ENCODE data around the gene SMTNL2.
"Not testable (repeated sequence)": the region's sequence is repeated elsewhere in the genome, so short reads cannot be mapped to it uniquely, and the experiment has no call there.

SMTNL2 gene

DNA sequence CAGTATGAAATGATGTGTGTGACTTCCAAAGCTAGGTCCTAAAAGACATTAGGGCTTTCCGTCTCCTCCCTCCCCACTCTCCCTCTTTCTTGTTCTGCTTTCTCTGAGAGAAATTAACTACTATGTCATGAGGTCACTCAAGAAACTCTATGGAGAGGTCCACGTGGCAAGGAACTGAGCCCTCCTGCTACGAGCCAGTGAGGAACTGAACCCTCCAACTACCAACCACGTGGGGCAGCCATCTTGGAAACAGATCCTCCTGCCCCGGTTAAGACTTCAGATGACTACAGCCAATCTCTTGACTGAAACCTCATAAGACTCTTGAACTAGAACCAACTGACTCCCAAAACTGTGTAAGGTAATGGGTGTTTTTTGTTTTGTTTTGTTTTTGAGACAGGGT lies 61.3 kb downstream of the SMTNL2 start:
- Histone ChIP-seq H3K79me2 (ENCODE audit: control insufficient read depth, low read length) (no peaks in the 10 kb centered on the region), H3K27me3 (ENCODE audit: control insufficient read depth, low read length) (peaks cover 31% of the 10 kb centered on the region), H3K4me3 (ENCODE audit: low read length) (no peak overlapping the region), H3K36me3 (ENCODE audit: control insufficient read depth, low read length) (no peaks in the 10 kb centered on the region), H3K9me3 (ENCODE audit: control insufficient read depth, insufficient read depth, low read length) (no peaks in the 10 kb centered on the region), H3K9me2 (replicated peaks; ENCODE audit: control insufficient read depth, low read length) (no peaks in the 10 kb centered on the region), H3F3A (ENCODE audit: control insufficient read depth, insufficient read depth) (no peaks in the 10 kb centered on the region), H3K27ac (ENCODE audit: low read depth, low read length) (no peak overlapping the region), H3K4me1 (ENCODE audit: control insufficient read depth, low read length) (peaks cover 7% of the 10 kb centered on the region), H3K4me2 (ENCODE audit: low read length) (no peak overlapping the region), H4K20me1 (ENCODE audit: control insufficient read depth, insufficient read depth, low read depth, low read length) (no peaks in the 10 kb centered on the region)
- no peak for TF ChIP-seq EZH2phosphoT487 (IDR thresholded peaks at IDR 0.05; ENCODE audit: borderline replicate concordance, low read length)

GRCh38 chr17:4648741-4649140 lies 64.4 kb downstream of the SMTNL2 start:
- no peaks in the 10 kb centered on the region for H3K36me3 ChIP-seq (ENCODE audit: control insufficient read depth, low read length)
- H3K9me3 ChIP-seq (ENCODE audit: control insufficient read depth, insufficient read depth, low read length): no peaks in the 10 kb centered on the region
- peaks cover 7% of the 10 kb centered on the region for H3K4me1 ChIP-seq (ENCODE audit: control insufficient read depth, low read length)
- H3K4me2 ChIP-seq (ENCODE audit: low read length): no peak overlapping the region
- H4K20me1 ChIP-seq (ENCODE audit: control insufficient read depth, insufficient read depth, low read depth, low read length): no peaks in the 10 kb centered on the region
- no peak overlapping the region for H3K27ac ChIP-seq (ENCODE audit: low read depth, low read length)
- TF ChIP-seq EZH2phosphoT487 (IDR thresholded peaks at IDR 0.05; ENCODE audit: borderline replicate concordance, low read length): no peak
- TF ChIP-seq CTCF (IDR thresholded peaks at IDR 0.05; ENCODE audit: low read depth, low read length, poor library complexity, severe bottlenecking): no peak
- peaks cover 4% of the 10 kb centered on the region for H3K27me3 ChIP-seq (ENCODE audit: control insufficient read depth, low read length)
- H3K9me2 ChIP-seq (replicated peaks; ENCODE audit: control insufficient read depth, low read length): no peaks in the 10 kb centered on the region
- no peaks in the 10 kb centered on the region for H3F3A ChIP-seq (ENCODE audit: control insufficient read depth, insufficient read depth)
- no peaks in the 10 kb centered on the region for H3K79me2 ChIP-seq (ENCODE audit: control insufficient read depth, low read length)
- no peak overlapping the region for H3K4me3 ChIP-seq (ENCODE audit: low read length)

- Histone ChIP-seq H3K4me3 (ENCODE audit: low read length) (no peak overlapping the region), H3F3A (ENCODE audit: control insufficient read depth, insufficient read depth) (no peaks in the 10 kb centered on the region), H3K27ac (ENCODE audit: low read depth, low read length) (no peak overlapping the region), H3K36me3 (ENCODE audit: control insufficient read depth, low read length) (no peaks in the 10 kb centered on the region), H3K79me2 (ENCODE audit: control insufficient read depth, low read length) (no peaks in the 10 kb centered on the region), H3K9me2 (replicated peaks; ENCODE audit: control insufficient read depth, low read length) (no peaks in the 10 kb centered on the region), H3K27me3 (ENCODE audit: control insufficient read depth, low read length) (no peaks in the 10 kb centered on the region), H3K4me1 (ENCODE audit: control insufficient read depth, low read length) (peaks cover 5% of the 10 kb centered on the region), H3K4me2 (ENCODE audit: low read length) (no peak overlapping the region), H3K9me3 (ENCODE audit: control insufficient read depth, insufficient read depth, low read length) (no peaks in the 10 kb centered on the region; the same call in 1 of the 2 replicates), H4K20me1 (ENCODE audit: control insufficient read depth, insufficient read depth, low read depth, low read length) (no peaks in the 10 kb centered on the region)
- TF ChIP-seq EZH2phosphoT487 (IDR thresholded peaks at IDR 0.05; ENCODE audit: borderline replicate concordance, low read length) (no peak), CTCF (IDR thresholded peaks at IDR 0.05; ENCODE audit: low read depth, low read length, poor library complexity, severe bottlenecking) (no peak)
Observed at GRCh38 chr17:4652997-4653396, 68.7 kb downstream of the SMTNL2 start.

- not testable (repeated sequence) for H3K9me2 ChIP-seq (replicated peaks; ENCODE audit: control insufficient read depth, low read length); H3K9me3 ChIP-seq (ENCODE audit: control insufficient read depth, insufficient read depth, low read length); H3K27me3 ChIP-seq (ENCODE audit: control insufficient read depth, low read length); H3K4me1 ChIP-seq (ENCODE audit: control insufficient read depth, low read length); H3K27ac ChIP-seq (ENCODE audit: low read depth, low read length); H3F3A ChIP-seq (ENCODE audit: control insufficient read depth, insufficient read depth); H4K20me1 ChIP-seq (ENCODE audit: control insufficient read depth, insufficient read depth, low read depth, low read length); H3K4me3 ChIP-seq (ENCODE audit: low read length); H3K4me2 ChIP-seq (ENCODE audit: low read length); H3K36me3 ChIP-seq (ENCODE audit: control insufficient read depth, low read length); H3K79me2 ChIP-seq (ENCODE audit: control insufficient read depth, low read length)
Observed at GRCh38 chr17:4655933-4656332, 71.6 kb downstream of the SMTNL2 start.

Measured in DOHH2 (cell line).